Activated B cell treated with CpG ODN at 0.5 μM for 24 hours (primary cell): Measurements from ENCODE around the gene ADCK1. TPM values are rescaled to one million over a fixed set of nuclear protein-coding genes. Genes with fewer than 3 reads are reported as not detected.

ENCODE experiments used
- ATAC-seq: fragments of 200-7000 bp; cut with Tn5 transposase; one replicate; pipeline ENCODE4 v1.10.0; 2021; ENCODE audit warnings: low read depth, mild to moderate bottlenecking, moderate library complexity
- CTCF ChIA-PET: fragments of 350-600 bp; sonication (Branson Sonifier 250); formaldehyde crosslinking; loops from one replicate; lab custom pipeline; 2021; ENCODE audit warnings: antibody characterized with exemption; lab: Charles Lee
- POLR2A ChIA-PET: fragments of 350-600 bp; sonication (Branson Sonifier 250); formaldehyde crosslinking; loops from one replicate; lab custom pipeline; 2021; ENCODE audit warnings: antibody characterized with exemption; lab: Charles Lee
- DNase-seq: peaks from one replicate; pipeline ENCODE4 v3.0.0; 2022
- H3K27ac Mint-ChIP-seq: one replicate; pipeline ENCODE4 v1.8.0; 2020; ENCODE audit warnings: mixed read lengths
- H3K27me3 Mint-ChIP-seq: one replicate; pipeline ENCODE4 v1.8.0; 2021; ENCODE audit warnings: mixed read lengths
- H3K36me3 Mint-ChIP-seq: one replicate; pipeline ENCODE4 v1.8.0; 2021; ENCODE audit warnings: low read depth, mixed read lengths
- H3K4me1 Mint-ChIP-seq: one replicate; pipeline ENCODE4 v1.8.0; 2021; ENCODE audit warnings: mixed read lengths
- H3K4me3 Mint-ChIP-seq: one replicate; pipeline ENCODE4 v1.8.0; 2020; ENCODE audit warnings: mild to moderate bottlenecking, mixed read lengths
- H3K9me3 Mint-ChIP-seq: one replicate; pipeline ENCODE4 v1.8.0; 2020; ENCODE audit warnings: mixed read lengths
- intact Hi-C: fragments of 100-400 bp; cut with micrococcal nuclease; formaldehyde crosslinking; loops from one replicate; pipeline ENCODE4 v1.15.1; 2024
- total RNA-seq: library from RNA; stranded (reverse); gene quantifications from 2 replicates; pipeline ENCODE4 v1.2.3, GENCODE V29; 2022
- TF ChIP-seq, protein P1 (sequence below): fragments of 200-600 bp; IDR thresholded peaks from one replicate; pipeline ENCODE4 v1.8.0; 2022; ENCODE audit warnings: antibody characterized with exemption, mild to moderate bottlenecking

Gene ADCK1, protein sequence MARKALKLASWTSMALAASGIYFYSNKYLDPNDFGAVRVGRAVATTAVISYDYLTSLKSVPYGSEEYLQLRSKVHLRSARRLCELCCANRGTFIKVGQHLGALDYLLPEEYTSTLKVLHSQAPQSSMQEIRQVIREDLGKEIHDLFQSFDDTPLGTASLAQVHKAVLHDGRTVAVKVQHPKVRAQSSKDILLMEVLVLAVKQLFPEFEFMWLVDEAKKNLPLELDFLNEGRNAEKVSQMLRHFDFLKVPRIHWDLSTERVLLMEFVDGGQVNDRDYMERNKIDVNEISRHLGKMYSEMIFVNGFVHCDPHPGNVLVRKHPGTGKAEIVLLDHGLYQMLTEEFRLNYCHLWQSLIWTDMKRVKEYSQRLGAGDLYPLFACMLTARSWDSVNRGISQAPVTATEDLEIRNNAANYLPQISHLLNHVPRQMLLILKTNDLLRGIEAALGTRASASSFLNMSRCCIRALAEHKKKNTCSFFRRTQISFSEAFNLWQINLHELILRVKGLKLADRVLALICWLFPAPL
- total RNA-seq: 8.6 and 10.4 TPM in 2 replicates

DNA sequence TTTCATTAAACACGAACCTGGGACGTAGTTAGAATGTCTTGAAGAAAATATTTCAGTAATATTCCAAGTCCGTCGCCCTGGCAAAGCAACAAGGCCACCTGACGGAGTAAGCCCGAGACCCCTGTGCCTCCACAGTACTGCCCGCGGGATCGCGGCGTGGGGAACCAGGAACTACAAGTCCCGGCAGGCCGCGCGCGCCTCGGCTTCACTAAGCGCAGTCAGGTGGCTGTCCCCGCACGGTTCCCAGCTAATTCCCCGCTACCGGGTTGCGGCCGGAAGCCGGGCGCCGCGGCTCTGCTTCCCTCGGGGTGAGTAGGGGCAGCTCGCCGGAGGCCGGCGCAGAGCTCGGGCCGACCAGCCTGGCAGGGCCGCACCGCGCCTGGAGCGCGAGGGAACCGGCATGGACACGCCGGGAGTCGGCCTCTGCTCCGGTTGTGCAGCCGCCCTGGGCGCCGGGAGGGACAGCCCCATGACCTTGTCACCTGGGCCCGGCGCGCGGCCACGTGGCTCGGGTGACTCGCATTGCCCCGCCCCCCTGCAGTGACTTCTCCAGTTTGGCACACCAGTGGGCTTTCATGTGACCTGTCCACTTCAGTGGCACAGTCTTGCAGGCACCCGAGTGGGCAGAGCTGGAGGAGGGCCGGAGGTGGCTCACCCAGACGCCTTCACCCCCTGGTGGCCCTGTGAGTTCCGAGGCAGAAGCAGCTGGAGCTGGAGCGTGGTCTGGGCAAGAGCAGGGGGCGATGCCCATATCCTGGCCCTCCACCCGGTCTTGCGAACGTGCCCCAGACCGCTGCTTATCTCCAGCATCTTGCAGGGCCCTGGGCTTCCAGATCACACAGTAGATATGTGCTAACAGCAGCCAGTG is at the start of gene ADCK1:
TSS of gene ADCK1 (plus strand) at position 247 of the 868 bp plus-strand sequence. CDS start 18,870 bp downstream, outside the sequence.
- H3K4me1 Mint-ChIP-seq: peaks cover 7% of the 10 kb centered on the region

DNA sequence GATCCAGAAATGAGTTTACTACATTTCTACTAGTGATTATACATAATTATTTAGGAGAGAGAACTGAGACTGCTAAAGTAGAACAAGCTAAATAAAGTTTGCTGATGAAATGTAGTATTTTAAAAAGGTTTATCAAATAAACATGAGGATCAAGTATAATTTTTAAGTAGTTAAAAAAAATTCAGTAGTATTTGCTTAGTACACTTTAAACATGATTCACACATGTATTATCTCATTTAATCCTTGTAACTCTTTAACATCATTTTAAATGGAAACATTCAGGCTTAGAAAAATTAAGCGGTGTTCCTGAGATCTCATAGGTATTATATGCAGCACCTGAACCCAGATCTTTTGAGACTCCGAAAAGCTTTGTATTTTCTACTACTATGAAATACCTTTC is 47.6 kb upstream of the ADCK1 start:
- DNase-seq (no peak), ATAC-seq (no peak)
- no peaks in the 10 kb centered on the region for H3K27me3 Mint-ChIP-seq
- H3K4me1 Mint-ChIP-seq: peaks cover 9% of the 10 kb centered on the region
- intact Hi-C loops: no loop called here
- H3K27ac Mint-ChIP-seq: no peak overlapping the region
- no peaks in the 10 kb centered on the region for H3K9me3 Mint-ChIP-seq
- CTCF ChIA-PET: no interaction called here
- TF ChIP-seq, protein P1, sequence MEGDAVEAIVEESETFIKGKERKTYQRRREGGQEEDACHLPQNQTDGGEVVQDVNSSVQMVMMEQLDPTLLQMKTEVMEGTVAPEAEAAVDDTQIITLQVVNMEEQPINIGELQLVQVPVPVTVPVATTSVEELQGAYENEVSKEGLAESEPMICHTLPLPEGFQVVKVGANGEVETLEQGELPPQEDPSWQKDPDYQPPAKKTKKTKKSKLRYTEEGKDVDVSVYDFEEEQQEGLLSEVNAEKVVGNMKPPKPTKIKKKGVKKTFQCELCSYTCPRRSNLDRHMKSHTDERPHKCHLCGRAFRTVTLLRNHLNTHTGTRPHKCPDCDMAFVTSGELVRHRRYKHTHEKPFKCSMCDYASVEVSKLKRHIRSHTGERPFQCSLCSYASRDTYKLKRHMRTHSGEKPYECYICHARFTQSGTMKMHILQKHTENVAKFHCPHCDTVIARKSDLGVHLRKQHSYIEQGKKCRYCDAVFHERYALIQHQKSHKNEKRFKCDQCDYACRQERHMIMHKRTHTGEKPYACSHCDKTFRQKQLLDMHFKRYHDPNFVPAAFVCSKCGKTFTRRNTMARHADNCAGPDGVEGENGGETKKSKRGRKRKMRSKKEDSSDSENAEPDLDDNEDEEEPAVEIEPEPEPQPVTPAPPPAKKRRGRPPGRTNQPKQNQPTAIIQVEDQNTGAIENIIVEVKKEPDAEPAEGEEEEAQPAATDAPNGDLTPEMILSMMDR: no peak
- POLR2A ChIA-PET: interaction anchor here (0.7 to 1.7 kb wide), 3 partner anchors 9 to 110 kb away, joined by 3 to 12 read pairs (median 3); partner anchors contain the start of genes ALKBH1, SLIRP and SNW1
- no peak overlapping the region for H3K4me3 Mint-ChIP-seq
- H3K36me3 Mint-ChIP-seq: peaks cover 68% of the 10 kb centered on the region

More for the DNA sequence above, at the start of gene ADCK1:
- Mint-ChIP-seq H3K9me3 (no peaks in the 10 kb centered on the region), H3K27me3 (no peaks in the 10 kb centered on the region), H3K4me3 (peak within 1 kb of the TSS; percentile 88), H3K27ac (peak within 1 kb of the TSS; percentile 88), H3K36me3 (no peaks in the 10 kb centered on the region)
- TF ChIP-seq, protein P1: no peak
- intact Hi-C loops: loop anchor here (1.0 to 2.0 kb wide), 6 partner anchors 39 to 987 kb away; partner anchors contain the start of genes ALKBH1, ANGEL1, POMT2 and SLIRP
- DNase-seq (peak; percentile 86), ATAC-seq (peak; percentile 91)
- ChIA-PET POLR2A (interaction anchor here (0.6 to 2.2 kb wide), 2 partner anchors 39 to 131 kb away, joined by 4 to 21 read pairs; partner anchors contain the start of gene SNW1), CTCF (interaction anchor here (1.5 kb wide), 1 partner anchor 39 kb away, joined by 4 read pairs; the partner anchor contains the start of gene SNW1)

DNA sequence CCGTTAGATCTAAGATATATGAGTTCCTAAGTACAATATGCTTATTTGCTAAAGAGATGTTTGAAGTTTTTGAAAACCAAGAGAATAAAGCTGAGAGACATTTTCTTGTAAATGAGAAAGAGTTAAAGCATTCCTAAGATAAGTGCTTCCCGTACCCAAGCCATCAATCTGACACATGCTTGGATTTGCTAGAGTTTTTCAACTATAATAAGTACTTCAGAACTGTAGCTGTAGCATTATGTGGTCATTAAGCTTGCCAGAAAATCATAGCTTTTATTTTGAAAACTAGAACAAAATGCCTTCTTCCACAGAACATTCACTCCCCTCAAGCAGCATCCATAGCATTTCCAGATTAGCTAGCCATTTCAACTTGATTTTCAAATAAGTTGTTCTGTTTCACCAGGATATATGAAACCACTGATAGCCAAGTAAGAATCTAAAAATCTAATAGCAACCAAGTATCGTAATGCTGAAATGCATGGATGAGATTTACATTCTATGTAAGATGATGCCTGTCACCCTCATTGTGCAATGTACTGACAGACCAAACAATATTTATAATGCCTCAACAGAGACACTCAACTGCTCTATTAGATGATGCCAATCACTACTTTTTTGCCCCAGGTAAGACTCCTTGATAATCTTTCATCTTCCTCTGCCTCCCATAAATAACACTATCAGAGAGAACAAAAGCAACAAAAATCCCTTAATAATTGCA is 47.0 kb upstream of the ADCK1 start:
- no peak for DNase-seq
- Mint-ChIP-seq H3K27me3 (no peaks in the 10 kb centered on the region), H3K27ac (no peak overlapping the region), H3K4me3 (no peak overlapping the region), H3K36me3 (peaks cover 69% of the 10 kb centered on the region), H3K4me1 (peaks cover 16% of the 10 kb centered on the region), H3K9me3 (no peaks in the 10 kb centered on the region)
- TF ChIP-seq, protein P1: no peak
- ChIA-PET POLR2A (interaction anchor here (0.7 to 1.7 kb wide), 3 partner anchors 8 to 111 kb away, joined by 3 to 12 read pairs (median 3); partner anchors contain the start of genes ALKBH1, SLIRP and SNW1), CTCF (no interaction called here)
- no peak for ATAC-seq
- intact Hi-C loops: no loop called here

DNA sequence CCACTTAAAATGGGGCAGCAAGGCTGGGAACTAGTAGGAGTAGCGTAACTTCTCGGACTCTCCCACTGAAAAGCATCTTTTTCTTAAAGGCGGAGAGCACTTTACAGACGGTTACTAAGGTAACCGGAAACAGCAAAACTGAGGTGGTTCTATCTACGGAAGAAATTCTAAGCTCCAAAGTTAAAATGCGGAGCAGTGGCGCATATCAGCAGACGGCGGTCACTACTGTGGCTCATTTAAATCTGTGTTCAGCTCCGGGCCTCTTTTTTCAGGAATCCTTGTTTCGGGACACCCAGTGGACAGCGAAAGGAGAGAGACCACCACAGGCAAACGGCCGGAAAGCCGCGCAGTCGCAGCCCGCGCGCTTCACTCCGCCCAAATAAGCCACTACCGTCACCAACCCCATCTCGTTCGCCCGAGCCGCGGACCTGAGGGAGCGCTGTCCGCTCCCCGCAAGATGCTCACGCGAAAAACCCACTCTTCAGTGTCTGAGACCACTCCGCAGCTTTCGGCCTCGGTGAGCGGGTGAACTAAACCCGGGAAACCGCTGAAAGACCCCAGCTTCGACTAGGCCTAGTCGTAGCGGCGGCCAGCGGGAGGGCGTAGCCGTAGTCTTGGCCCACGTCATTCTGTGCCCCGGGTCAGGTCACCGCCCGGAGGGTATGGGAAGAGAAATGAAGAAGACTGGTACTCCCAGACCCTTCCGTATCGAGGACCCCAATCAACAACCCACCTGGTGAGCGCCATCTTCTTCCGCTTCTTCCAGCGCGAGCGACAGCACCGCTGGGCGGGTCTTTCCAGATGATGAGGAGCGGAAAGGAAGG is 39.3 kb upstream of the ADCK1 start, which contains the start of gene SNW1:
TSS of gene SNW1 (minus strand) at position 776 of the 824 bp plus-strand sequence. CDS start at position 747, 29 bp downstream.
- H3K36me3 Mint-ChIP-seq: peaks cover 32% of the 10 kb centered on the region
- peak within 1 kb of the TSS; percentile 97 for H3K4me3 Mint-ChIP-seq
- H3K27me3 Mint-ChIP-seq: no peaks in the 10 kb centered on the region
- peaks cover 37% of the 10 kb centered on the region for H3K4me1 Mint-ChIP-seq
- peak; percentile 77 for DNase-seq
- ATAC-seq: peak; percentile 91
- TF ChIP-seq, protein P1: no peak
- ChIA-PET CTCF (interaction anchor here (2.1 kb wide), 1 partner anchor 40 kb away, joined by 4 read pairs; the partner anchor contains the start of gene ADCK1), POLR2A (interaction anchor here (0.9 to 2.2 kb wide), 7 partner anchors 9 to 439 kb away, joined by 4 to 21 read pairs (median 10); partner anchors contain the start of genes ADCK1, GSTZ1, POMT2 and SAMD15)
- H3K27ac Mint-ChIP-seq: peak within 1 kb of the TSS; percentile 97
- intact Hi-C loops: loop anchor here (1.0 to 5.0 kb wide), 6 partner anchors 40 to 440 kb away; partner anchors contain the start of genes ADCK1, ALKBH1, POMT2 and SAMD15
- no peaks in the 10 kb centered on the region for H3K9me3 Mint-ChIP-seq
